Lung (tissue), 12 donors: ENCODE data around the gene TRPM2. TPM values are rescaled to one million over a fixed set of nuclear protein-coding genes. Genes with fewer than 3 reads are reported as not detected.

Experiments used
- ATAC-seq: fragments of 200-7000 bp; cut with Tn5 transposase; one replicate; pipeline ENCODE4 v1.9.1; 2020; ENCODE audit warnings: moderate number of reproducible peaks; ENCODE audit not compliant: insufficient read depth, low FRiP score
- DNase-seq, 3 donors: peaks; one replicate each; pipeline ENCODE4 v3.0.0-alpha.2; 2013 to 2017
- H3K27ac ChIP-seq, 2 donors: one replicate each; pipeline ENCODE4 v1.5.1; 2013; ENCODE audit warnings: mild to moderate bottlenecking in 2 of 2, moderate library complexity in 2 of 2, control low read depth in 1 of 2, inconsistent platforms in 1 of 2, low read depth in 1 of 2, low read length in 1 of 2
- H3K27me3 ChIP-seq, 3 donors: one replicate each; pipeline ENCODE4 v1.5.1; 2013; ENCODE audit warnings: low read length in 2 of 3; ENCODE audit not compliant: control insufficient read depth in 3 of 3, insufficient read depth in 3 of 3
- H3K36me3 ChIP-seq, 4 donors: one replicate each; pipeline ENCODE4 v1.5.1; 2013; ENCODE audit warnings: low read length in 4 of 4, mild to moderate bottlenecking in 1 of 4, moderate library complexity in 1 of 4; ENCODE audit not compliant: control insufficient read depth in 4 of 4, insufficient read depth in 4 of 4
- H3K4me1 ChIP-seq, 5 donors: one replicate each; pipeline ENCODE4 v1.5.1; 2013; ENCODE audit warnings: low read length in 5 of 5, mild to moderate bottlenecking in 2 of 5, moderate library complexity in 1 of 5; ENCODE audit not compliant: control insufficient read depth in 5 of 5, insufficient read depth in 5 of 5
- H3K4me3 ChIP-seq: one replicate; pipeline ENCODE4 v1.5.1; 2013; ENCODE audit warnings: mild to moderate bottlenecking, control low read depth, moderate library complexity
- H3K9ac ChIP-seq, 2 donors: one replicate each; pipeline ENCODE4 v1.5.1; 2013; ENCODE audit warnings: low read length in 2 of 2, control low read depth in 1 of 2; ENCODE audit not compliant: insufficient read depth in 1 of 2
- H3K9me3 ChIP-seq, 4 donors: one replicate each; pipeline ENCODE4 v1.5.1; 2013; ENCODE audit warnings: low read length in 3 of 4, mild to moderate bottlenecking in 1 of 4, moderate library complexity in 1 of 4; ENCODE audit not compliant: control insufficient read depth in 4 of 4, insufficient read depth in 3 of 4
- CTCF ChIP-seq: IDR thresholded peaks from 2 replicates; pipeline ENCODE4 v1.5.1; 2012; ENCODE audit warnings: mild to moderate bottlenecking; ENCODE audit errors: control extremely low read depth, extremely low read depth
- WGBS, 2 donors: extraction: QIAGEN DNeasy Blood & Tissue Kit; methylation state at CpG; one replicate each; pipeline ENCODE4 v1.1.7; 2013; 5-methylcytosine and 5-hydroxymethylcytosine counted together
- polyA plus RNA-seq, 2 donors: library from polyadenylated mRNA; stranded (reverse); fragments of 200-250 nt; gene quantifications; one replicate each; pipeline ENCODE4 v1.2.1, GENCODE V29; 2013
- total RNA-seq, 2 donors: library from RNA; depleted of rRNA in 1 of 2; stranded (reverse); fragments of >200 nt in 1 of 2; gene quantifications; one replicate each; pipeline ENCODE4 v1.2.1, GENCODE V29; 2014 to 2021
- donor health status: control.
- donor health status: control.
- donor health status: Bipolar disorder and iron deficiency.
- donor health status: healthy.
- donor health status: DM: yes; HTN: yes; CAD: no.

Gene TRPM2
- total and polyA plus RNA-seq, 4 donors = 5.9 to 26.2 (median 10.3) TPM

GRCh38 chr21:44319407-44320065 lies 33.9 kb upstream of the TRPM2 start:
- DNase-seq = no peak
- 96 to 97% methylated on average over 35 of the region's 35 CpGs for WGBS, 2 donors

GRCh38 chr21:44320847-44321246 lies 32.6 kb upstream of the TRPM2 start:
- peaks cover 3 to 88% (median 15%) of the 10 kb centered on the region in 4 donors for H3K36me3 ChIP-seq
- no peak for DNase-seq
- ATAC-seq = no peak

More at GRCh38 chr21:44319407-44320065, 33.9 kb upstream of the TRPM2 start:
- Histone ChIP-seq H3K4me3 (no peak overlapping the region), H3K4me1 (peaks cover 0 to 8% (median 0%) of the 10 kb centered on the region in 5 donors), H3K9me3 (peaks cover 0 to 1% (median 0%) of the 10 kb centered on the region in 4 donors), H3K9ac (no peak overlapping the region), H3K27me3 (no peaks in the 10 kb centered on the region), H3K27ac (no peak overlapping the region), H3K36me3 (peaks cover 3 to 85% (median 13%) of the 10 kb centered on the region in 4 donors)
- TF ChIP-seq CTCF = no peak
- ATAC-seq = no peak

GRCh38 chr21:44321846-44322450 lies 31.5 kb upstream of the TRPM2 start:
- Histone ChIP-seq H3K27ac (no peak overlapping the region), H3K36me3 (peaks cover 3 to 88% (median 13%) of the 10 kb centered on the region in 4 donors), H3K4me1 (peaks cover 0 to 7% (median 0%) of the 10 kb centered on the region in 5 donors), H3K9me3 (no peaks in the 10 kb centered on the region), H3K27me3 (no peaks in the 10 kb centered on the region), H3K9ac (no peak overlapping the region), H3K4me3 (no peak overlapping the region)
- DNase-seq (no peak), ATAC-seq (no peak)
- 95% methylated on average over 18 to 23 of the region's 23 CpGs for WGBS, 2 donors
- TF ChIP-seq CTCF = no peak

More at GRCh38 chr21:44320847-44321246, 32.6 kb upstream of the TRPM2 start:
- Histone ChIP-seq H3K9me3 (peaks cover 0 to 1% (median 0%) of the 10 kb centered on the region in 4 donors), H3K4me1 (peaks cover 0 to 8% (median 0%) of the 10 kb centered on the region in 5 donors), H3K27me3 (no peaks in the 10 kb centered on the region), H3K4me3 (no peak overlapping the region), H3K9ac (no peak overlapping the region), H3K27ac (no peak overlapping the region)
- 95 to 97% methylated on average over 13 of the region's 13 CpGs for WGBS, 2 donors
- TF ChIP-seq CTCF = no peak
